ENCODE data around the gene SLC13A3. TPM values are rescaled to one million over a fixed set of nuclear protein-coding genes. Genes with fewer than 3 reads are reported as not detected.

Gene SLC13A3
- total and polyA plus RNA-seq, 2 of the 4 experiments (the other 2 are of a cell fraction): 2.5 to 4.2 TPM

- CTCF ChIA-PET: interaction anchor here (1.1 kb wide), 1 partner anchor 11 kb away, joined by 3 read pairs; no protein-coding TSS in a partner anchor
- no TSS peak for BruUV-seq (replicated peaks)
- dilution Hi-C loops (cut with HindIII; ENCODE audit: low sequenced_read_pairs, unreplicated experiment): no loop called here
Observed at GRCh38 chr20:46601603-46602122, 49.6 kb downstream of the SLC13A3 start.

More at GRCh38 chr20:46601603-46602122, 49.6 kb downstream of the SLC13A3 start:
- no peaks in the 10 kb centered on the region for H3K4me1 ChIP-seq (ENCODE audit: control insufficient read depth, insufficient read depth, low read length)
- H3K9me3 ChIP-seq (ENCODE audit: control insufficient read depth, insufficient read depth, low read length): no peaks in the 10 kb centered on the region
- no peak overlapping the region for H4K91ac ChIP-seq (ENCODE audit: insufficient read depth, low read depth, low read length)
- no peak overlapping the region for H2BK20ac ChIP-seq (ENCODE audit: low read depth, low read length)
- H2BK120ac ChIP-seq (ENCODE audit: low read depth, low read length): no peak overlapping the region
- H3K27me3 ChIP-seq (ENCODE audit: control insufficient read depth, insufficient read depth, low read length): no peaks in the 10 kb centered on the region
- no peak overlapping the region for H3K27ac ChIP-seq (ENCODE audit: insufficient read depth, low read length)
- H3K79me1 ChIP-seq (ENCODE audit: low read depth in 1 of 2, low read length in 2 of 2): no peaks in the 10 kb centered on the region
- H2AK9ac ChIP-seq (replicated peaks; ENCODE audit: low read depth, low read length, poor library complexity): no peak overlapping the region
- no peaks in the 10 kb centered on the region for H3K36me3 ChIP-seq (ENCODE audit: control insufficient read depth, insufficient read depth, low read length)
- intact Hi-C loops (cut with micrococcal nuclease): no loop called here
- no peak overlapping the region for H4K8ac ChIP-seq (ENCODE audit: low read depth in 2 of 2, low read length in 2 of 2)
- H2AFZ ChIP-seq (replicated peaks; ENCODE audit: low read length, poor library complexity): no peak overlapping the region
- H2BK15ac ChIP-seq (ENCODE audit: low read depth, low read length): no peak overlapping the region
- no peak overlapping the region for H3K4me2 ChIP-seq (ENCODE audit: low read depth, low read length)
- H3K56ac ChIP-seq (ENCODE audit: extremely low read depth, insufficient read depth, low read length): no peak overlapping the region
- H2BK5ac ChIP-seq (ENCODE audit: low read depth, low read length, poor library complexity, severe bottlenecking): no peak overlapping the region
- no peaks in the 10 kb centered on the region for H3K9me1 ChIP-seq (ENCODE audit: insufficient read depth, low read length)
- H3K14ac ChIP-seq (replicated peaks; ENCODE audit: low read depth, low read length): no peak overlapping the region
- no peak overlapping the region for H3K18ac ChIP-seq (ENCODE audit: low read depth, low read length)
- TF ChIP-seq RFX5 (IDR thresholded peaks at IDR 0.05; ENCODE audit: low read depth, low read length) (no peak), FOS (IDR thresholded peaks at IDR 0.05; ENCODE audit: low read depth, low read length) (no peak), SMC3 (IDR thresholded peaks at IDR 0.05; ENCODE audit: low read depth, low read length) (no peak), POLR2A (IDR thresholded peaks at IDR 0.05; ENCODE audit: low read depth, low read length) (no peak), BHLHE40 (IDR thresholded peaks at IDR 0.05; ENCODE audit: low read depth, low read length) (no peak), USF2 (IDR thresholded peaks at IDR 0.05; ENCODE audit: low read depth, low read length) (no peak)
- H3K9ac ChIP-seq (ENCODE audit: low read depth, low read length): no peak overlapping the region
- in situ Hi-C loops (cut with MboI; ENCODE audit: low sequenced_read_pairs): no loop called here
- H3K23ac ChIP-seq (ENCODE audit: low read depth, low read length): no peak overlapping the region
- no peak overlapping the region for H3K4ac ChIP-seq (ENCODE audit: low read depth, low read length)
- no peak overlapping the region for H2AK5ac ChIP-seq (ENCODE audit: low read depth, low read length)
- H3K4me3 ChIP-seq (ENCODE audit: insufficient read depth, low read depth, low read length): no peak overlapping the region
- POLR2A ChIA-PET (ENCODE audit: unreplicated experiment): no interaction called here
- ATAC-seq (ENCODE audit: low read depth) (no peak), DNase-seq (no peak)
- H4K5ac ChIP-seq (ENCODE audit: low read depth, low read length): no peak overlapping the region
- H4K20me1 ChIP-seq (ENCODE audit: insufficient read depth, low read length): no peaks in the 10 kb centered on the region
